Measurements from ENCODE around the gene ASTN2.

Gene ASTN2

DNA sequence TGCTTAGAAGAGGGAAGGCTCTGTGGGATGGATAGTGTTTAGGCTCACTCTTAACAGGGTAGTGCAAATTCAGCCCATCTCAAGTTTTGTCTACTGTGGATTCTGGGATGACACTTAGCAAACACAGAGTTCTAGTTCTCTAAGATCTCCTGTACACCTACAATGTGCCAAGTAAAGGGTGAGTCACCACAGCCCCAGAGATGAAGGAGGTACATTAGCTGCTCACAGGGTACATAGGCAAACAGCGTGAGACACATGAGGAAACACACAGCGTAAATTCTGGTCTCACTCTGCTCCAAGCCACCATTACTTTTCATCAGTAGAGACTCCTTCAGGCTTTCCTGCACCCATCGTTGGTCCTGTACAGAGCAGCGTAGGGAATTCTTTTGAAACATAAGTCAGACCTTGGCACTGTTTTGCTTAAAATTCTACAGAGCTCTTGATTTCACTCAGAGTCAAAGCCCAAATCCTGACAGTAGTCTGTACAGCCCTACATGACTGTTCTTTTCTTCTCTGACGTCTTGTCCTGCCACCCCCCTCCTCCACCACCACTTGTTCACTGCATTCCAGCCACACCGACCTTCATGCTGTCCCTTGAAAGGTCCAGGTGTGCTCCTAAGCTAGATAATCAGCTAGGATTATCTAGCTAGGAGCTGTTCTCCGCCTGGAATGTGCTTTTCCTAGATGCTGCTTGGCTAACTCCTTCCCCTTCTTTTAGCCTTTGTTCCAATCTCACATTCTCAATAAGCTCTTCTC lies 8.7 kb downstream of the ASTN2 start:
- Mint-ChIP-seq H3K4me1 (ENCODE audit: low read depth) (no peaks in the 10 kb centered on the region), H3K27ac (no peak overlapping the region), H3K4me3 (no peak overlapping the region), H3K9me3 (no peaks in the 10 kb centered on the region), H3K36me3 (ENCODE audit: low read depth) (no peaks in the 10 kb centered on the region), H3K27me3 (ENCODE audit: low read depth) (peaks cover 5% of the 10 kb centered on the region)

DNA sequence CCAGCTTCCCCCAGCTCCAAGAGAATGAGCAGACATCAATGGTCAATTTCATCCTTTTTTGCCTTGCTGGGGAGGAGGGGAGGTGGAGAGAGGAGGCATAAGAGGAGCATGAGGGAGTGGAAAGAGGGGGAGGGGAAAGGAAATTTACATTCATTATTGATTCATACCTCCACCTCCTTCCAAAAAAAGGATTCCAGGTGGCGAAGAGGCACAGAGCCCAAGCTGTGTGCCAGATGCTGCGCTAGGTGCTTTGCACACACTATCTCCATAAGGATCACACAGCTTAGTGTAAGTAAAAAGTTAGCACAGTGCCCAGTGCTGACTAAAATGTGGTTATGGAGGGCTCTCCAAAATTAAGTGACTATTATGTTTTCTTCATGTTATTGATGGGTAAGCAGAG lies 11.0 kb downstream of the ASTN2 start:
- no peaks in the 10 kb centered on the region for H3K36me3 Mint-ChIP-seq (ENCODE audit: low read depth)
- H3K9me3 Mint-ChIP-seq: no peaks in the 10 kb centered on the region
- no peaks in the 10 kb centered on the region for H3K4me1 Mint-ChIP-seq (ENCODE audit: low read depth)

DNA sequence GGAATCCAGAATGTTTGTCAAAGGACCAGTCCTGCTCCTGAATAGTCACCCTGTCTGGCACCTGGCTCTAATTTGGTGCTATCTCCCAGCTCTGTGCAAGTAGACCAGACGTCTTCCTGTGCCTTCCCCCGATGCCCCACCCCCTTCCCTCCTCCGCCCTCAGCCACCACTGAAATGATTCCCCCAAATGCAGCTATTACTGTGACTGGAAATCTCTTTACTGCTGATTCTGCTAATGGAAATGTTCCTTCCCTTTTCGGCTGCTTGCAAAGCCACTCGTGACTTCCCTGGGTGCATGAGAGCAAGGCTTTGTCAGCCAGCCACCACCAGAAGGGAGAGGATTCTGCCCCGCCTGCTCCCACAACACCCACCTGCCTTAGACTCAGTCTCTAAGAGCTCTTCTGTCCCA lies 11.4 kb downstream of the ASTN2 start:
- Mint-ChIP-seq H3K4me1 (ENCODE audit: low read depth) (no peaks in the 10 kb centered on the region), H3K27me3 (ENCODE audit: low read depth) (no peaks in the 10 kb centered on the region), H3K9me3 (no peaks in the 10 kb centered on the region), H3K27ac (no peak overlapping the region), H3K4me3 (no peak overlapping the region), H3K36me3 (ENCODE audit: low read depth) (no peaks in the 10 kb centered on the region)

More for the DNA sequence above, 11.0 kb downstream of the ASTN2 start:
- H3K4me3 Mint-ChIP-seq: no peak overlapping the region
- no peak overlapping the region for H3K27ac Mint-ChIP-seq
- H3K27me3 Mint-ChIP-seq (ENCODE audit: low read depth): no peaks in the 10 kb centered on the region

DNA sequence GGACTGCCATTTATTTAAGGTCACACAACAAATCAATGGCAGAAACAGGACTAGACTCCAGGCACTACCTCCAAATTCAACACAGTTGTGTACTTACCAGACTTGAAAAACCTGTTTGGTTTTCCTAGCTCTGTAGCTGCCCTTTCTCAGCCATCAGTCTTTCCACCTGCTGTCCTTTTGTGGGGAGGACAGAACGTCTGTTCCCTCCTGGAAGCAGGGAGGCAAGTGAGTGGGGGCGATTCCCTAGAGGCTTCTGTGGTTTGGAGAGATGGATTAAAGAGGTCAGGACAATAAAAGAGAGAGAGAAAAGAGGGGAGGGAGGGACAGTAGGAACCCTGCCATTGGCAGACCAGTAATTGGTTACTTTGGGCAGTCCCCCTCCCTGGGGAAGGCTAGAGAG lies 14.7 kb downstream of the ASTN2 start:
- no peak overlapping the region for H3K4me3 Mint-ChIP-seq
- no peaks in the 10 kb centered on the region for H3K4me1 Mint-ChIP-seq (ENCODE audit: low read depth)
- no peaks in the 10 kb centered on the region for H3K9me3 Mint-ChIP-seq
- no peak overlapping the region for H3K27ac Mint-ChIP-seq
- H3K36me3 Mint-ChIP-seq (ENCODE audit: low read depth): no peaks in the 10 kb centered on the region
- H3K27me3 Mint-ChIP-seq (ENCODE audit: low read depth): no peaks in the 10 kb centered on the region

DNA sequence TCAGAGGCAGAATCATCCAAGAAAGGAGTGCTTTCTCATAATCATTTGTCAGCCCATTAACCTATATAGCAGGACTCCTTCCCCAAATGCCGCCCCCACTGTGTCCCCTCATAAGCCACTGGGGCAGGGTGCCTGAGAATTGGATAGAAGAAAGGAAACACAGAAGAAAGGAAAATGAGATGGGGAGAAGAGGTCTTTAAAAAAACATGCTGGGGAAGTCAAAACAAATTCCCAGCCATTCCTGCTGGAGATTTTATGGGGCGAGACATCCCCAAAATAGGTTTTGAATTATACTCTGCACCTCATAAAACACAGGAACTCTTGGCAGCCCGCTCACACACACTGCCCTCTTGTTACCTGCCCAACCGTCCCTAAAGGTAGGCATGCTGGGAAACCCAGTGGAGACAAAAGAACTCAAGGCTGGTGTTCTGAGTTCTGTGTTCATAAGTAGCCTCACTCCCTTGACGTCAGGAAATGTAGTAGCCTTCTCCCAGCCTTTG lies 19.7 kb downstream of the ASTN2 start:
- Mint-ChIP-seq H3K27ac (no peak overlapping the region), H3K27me3 (ENCODE audit: low read depth) (no peaks in the 10 kb centered on the region), H3K36me3 (ENCODE audit: low read depth) (no peaks in the 10 kb centered on the region), H3K4me1 (ENCODE audit: low read depth) (no peaks in the 10 kb centered on the region), H3K4me3 (no peak overlapping the region), H3K9me3 (no peaks in the 10 kb centered on the region)

DNA sequence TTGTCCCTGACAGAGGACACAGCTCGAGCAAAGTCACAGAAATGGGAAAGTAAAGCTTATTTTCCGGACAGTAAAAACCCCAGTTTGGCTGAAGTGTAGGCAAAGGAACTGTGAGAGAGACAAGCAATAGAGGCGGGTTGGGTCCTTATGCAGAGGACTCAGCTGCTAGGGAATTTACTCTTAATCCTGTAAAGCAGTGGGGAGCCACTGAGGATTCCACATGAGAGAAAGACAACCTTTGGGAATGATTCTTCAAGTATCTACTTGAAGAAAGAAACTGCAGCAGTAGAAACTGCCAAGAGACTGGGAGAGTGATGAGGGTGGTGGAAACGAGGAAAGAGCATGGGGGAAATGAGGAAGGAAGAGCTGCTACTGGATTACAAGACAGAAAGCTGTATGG lies 20.2 kb downstream of the ASTN2 start:
- Mint-ChIP-seq H3K4me3 (no peak overlapping the region), H3K36me3 (ENCODE audit: low read depth) (no peaks in the 10 kb centered on the region), H3K27ac (no peak overlapping the region), H3K9me3 (no peaks in the 10 kb centered on the region), H3K4me1 (ENCODE audit: low read depth) (no peaks in the 10 kb centered on the region), H3K27me3 (ENCODE audit: low read depth) (no peaks in the 10 kb centered on the region)

DNA sequence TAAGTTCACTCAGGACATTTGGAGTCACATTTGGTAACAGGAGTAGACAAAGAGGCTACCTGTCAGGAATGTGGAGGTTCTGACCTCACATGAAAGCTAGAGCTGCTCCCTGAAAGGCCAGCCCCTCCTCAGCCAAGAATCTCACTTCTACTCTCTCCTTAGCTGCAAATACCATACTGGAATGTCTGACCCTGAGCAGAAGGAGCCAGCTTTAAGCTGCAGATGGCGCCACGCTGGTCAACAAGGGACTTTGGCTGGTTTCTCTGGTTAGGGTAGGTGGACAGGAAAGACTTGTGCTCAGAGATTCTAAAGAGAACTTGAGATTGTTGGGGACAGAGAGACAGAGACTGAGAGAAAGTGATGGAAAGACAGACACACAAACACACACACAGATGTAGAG lies 21.9 kb downstream of the ASTN2 start:
- H3K4me3 Mint-ChIP-seq: no peak overlapping the region
- no peaks in the 10 kb centered on the region for H3K27me3 Mint-ChIP-seq (ENCODE audit: low read depth)
- H3K36me3 Mint-ChIP-seq (ENCODE audit: low read depth): no peaks in the 10 kb centered on the region
- no peaks in the 10 kb centered on the region for H3K9me3 Mint-ChIP-seq
- H3K27ac Mint-ChIP-seq: no peak overlapping the region
- no peaks in the 10 kb centered on the region for H3K4me1 Mint-ChIP-seq (ENCODE audit: low read depth)

DNA sequence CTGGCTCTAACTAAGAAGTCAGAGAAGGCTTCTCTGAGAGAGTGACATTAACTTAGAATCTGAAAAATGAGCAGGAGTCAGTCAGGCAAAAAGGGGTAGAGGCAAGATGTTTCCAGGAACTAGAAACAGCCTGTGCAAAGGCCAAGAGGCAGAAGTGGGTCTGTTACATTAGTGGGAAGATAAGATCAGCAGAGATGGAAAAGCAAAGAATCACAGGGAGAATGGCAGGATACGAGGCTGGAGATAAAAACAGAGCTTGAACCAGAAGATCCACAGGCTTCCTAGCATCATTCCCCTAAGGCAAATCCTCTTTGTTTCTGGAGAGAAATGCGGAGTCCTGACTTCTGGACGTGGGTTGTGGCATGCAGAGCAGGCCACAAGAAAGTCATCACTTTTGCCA lies 27.4 kb downstream of the ASTN2 start:
- H3K4me1 Mint-ChIP-seq (ENCODE audit: low read depth): no peaks in the 10 kb centered on the region
- no peaks in the 10 kb centered on the region for H3K9me3 Mint-ChIP-seq
- H3K4me3 Mint-ChIP-seq: no peak overlapping the region
- no peaks in the 10 kb centered on the region for H3K36me3 Mint-ChIP-seq (ENCODE audit: low read depth)
- H3K27me3 Mint-ChIP-seq (ENCODE audit: low read depth): no peaks in the 10 kb centered on the region
- no peak overlapping the region for H3K27ac Mint-ChIP-seq

DNA sequence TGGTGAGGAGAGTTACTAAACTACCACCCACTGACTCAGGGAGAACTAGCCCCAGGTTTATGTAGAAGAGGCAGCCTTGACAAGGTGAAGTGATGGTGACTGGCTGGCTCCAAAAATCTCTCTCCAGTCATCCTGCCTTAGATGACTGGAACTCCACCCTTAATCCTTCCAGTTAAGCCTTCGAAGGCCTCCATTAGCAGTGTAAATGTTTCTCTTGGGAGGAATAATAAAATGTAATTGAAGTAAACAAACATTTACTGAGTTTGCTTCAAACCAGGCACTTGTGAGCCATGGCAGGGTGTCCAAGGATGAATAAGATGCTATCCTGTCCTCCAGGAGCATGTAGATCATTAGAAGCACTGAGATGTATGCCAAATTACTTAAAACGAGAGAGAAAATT lies 35.5 kb downstream of the ASTN2 start:
- H3K27me3 Mint-ChIP-seq (ENCODE audit: low read depth): no peaks in the 10 kb centered on the region

DNA sequence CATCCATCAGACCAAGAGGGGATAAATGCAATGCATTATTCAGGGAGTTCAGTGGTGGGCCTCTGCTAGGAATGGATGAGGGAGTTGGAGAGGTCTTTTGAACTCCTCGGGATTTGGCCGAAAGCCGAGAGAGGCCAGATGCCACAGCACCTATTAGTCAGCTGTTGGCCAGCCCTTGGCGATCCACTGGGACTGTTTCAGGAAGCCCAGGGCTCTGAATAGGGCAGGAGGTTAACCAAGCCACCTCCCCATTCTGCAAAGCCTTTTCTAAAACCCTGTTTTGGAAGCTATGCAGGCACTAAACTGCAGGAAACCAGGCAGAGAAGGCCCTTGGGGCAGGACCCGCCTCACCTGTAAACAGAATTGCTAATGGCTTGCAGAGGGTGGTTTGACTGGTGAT lies 37.8 kb downstream of the ASTN2 start:
- Mint-ChIP-seq H3K9me3 (peaks cover 14% of the 10 kb centered on the region), H3K36me3 (ENCODE audit: low read depth) (no peaks in the 10 kb centered on the region), H3K27ac (no peak overlapping the region), H3K4me1 (ENCODE audit: low read depth) (no peaks in the 10 kb centered on the region), H3K27me3 (ENCODE audit: low read depth) (no peaks in the 10 kb centered on the region), H3K4me3 (no peak overlapping the region)

More for the DNA sequence above, 35.5 kb downstream of the ASTN2 start:
- Mint-ChIP-seq H3K27ac (no peak overlapping the region), H3K4me1 (ENCODE audit: low read depth) (no peaks in the 10 kb centered on the region), H3K36me3 (ENCODE audit: low read depth) (no peaks in the 10 kb centered on the region), H3K9me3 (peaks cover 8% of the 10 kb centered on the region), H3K4me3 (no peak overlapping the region)

DNA sequence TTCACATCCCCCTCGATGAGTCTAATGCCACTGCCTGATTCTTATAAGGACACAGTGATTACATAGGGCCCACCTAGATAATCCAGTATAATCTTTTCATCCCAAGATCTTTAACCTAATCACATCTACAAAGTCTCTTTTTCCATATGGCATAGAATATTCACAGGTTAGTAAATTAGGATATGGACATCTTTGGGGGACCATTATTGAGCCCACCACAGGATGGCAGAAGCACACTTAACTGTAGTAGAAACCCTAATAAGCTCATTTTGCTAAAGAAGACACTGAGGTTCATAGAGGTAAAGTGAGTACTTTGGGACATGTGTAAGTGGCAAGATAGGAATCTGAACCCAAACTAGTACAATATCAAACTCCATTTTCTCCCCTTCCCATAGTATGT lies 38.9 kb downstream of the ASTN2 start:
- Mint-ChIP-seq H3K4me1 (ENCODE audit: low read depth) (no peaks in the 10 kb centered on the region), H3K9me3 (peaks cover 14% of the 10 kb centered on the region), H3K27me3 (ENCODE audit: low read depth) (no peaks in the 10 kb centered on the region), H3K27ac (no peak overlapping the region), H3K36me3 (ENCODE audit: low read depth) (no peaks in the 10 kb centered on the region), H3K4me3 (no peak overlapping the region)

DNA sequence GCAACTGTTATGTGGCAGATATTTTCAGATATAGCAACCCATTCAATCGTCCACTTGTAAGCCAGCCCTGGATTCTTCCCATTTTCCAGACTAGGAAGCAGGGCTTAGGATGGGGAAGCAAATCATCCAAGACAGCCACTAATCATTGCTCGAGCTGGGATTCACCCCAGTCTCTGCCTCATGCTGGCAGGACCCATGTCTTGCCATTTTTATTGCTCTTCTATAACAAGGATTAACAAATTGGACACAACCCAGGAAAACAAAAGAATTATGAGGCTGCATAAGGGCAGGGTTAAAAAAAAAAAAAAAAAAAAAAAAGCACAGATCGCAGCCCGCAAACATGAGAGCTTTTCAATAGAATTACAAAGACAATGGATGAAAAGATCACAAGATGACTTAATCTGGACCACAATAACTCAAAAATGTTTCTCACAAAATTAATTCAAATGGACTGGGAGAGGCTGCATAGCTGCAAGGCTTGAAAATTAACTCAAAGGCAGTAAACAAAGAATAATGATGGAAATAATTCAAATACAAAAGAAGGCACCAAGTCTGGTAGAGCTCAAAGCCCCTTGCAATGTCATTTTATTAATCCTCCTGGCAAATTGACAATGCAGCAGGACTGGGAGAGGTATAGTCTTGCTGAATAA lies 40.7 kb downstream of the ASTN2 start:
- no peaks in the 10 kb centered on the region for H3K27me3 Mint-ChIP-seq (ENCODE audit: low read depth)
- no peaks in the 10 kb centered on the region for H3K36me3 Mint-ChIP-seq (ENCODE audit: low read depth)
- peaks cover 14% of the 10 kb centered on the region for H3K9me3 Mint-ChIP-seq
- H3K4me3 Mint-ChIP-seq: no peak overlapping the region
- no peaks in the 10 kb centered on the region for H3K4me1 Mint-ChIP-seq (ENCODE audit: low read depth)
- H3K27ac Mint-ChIP-seq: no peak overlapping the region

DNA sequence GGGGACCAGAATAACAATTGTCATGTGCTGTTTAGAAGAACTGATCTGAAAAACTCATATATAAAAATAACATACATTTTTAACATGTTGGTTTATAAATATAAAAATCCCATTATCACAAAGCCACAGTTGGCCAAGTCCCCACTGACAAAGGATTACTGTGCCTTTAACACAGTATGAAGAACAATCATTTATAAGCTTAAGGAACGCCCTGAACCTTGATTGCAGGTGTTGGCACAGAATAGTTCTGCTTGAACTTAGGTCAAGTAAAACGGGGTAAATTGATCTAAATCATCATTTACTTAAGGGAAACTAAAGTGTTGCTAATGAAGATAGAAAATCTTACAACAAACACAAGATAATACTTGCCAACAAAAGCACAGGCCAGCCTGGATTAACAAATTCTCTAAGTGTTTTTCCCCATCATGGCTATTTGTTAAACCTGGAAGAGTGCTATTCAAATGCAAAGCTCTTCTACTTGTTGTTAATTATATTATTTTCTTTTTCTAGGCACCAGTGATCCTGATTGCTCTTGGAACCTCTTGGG lies 46.1 kb downstream of the ASTN2 start:
- no peak overlapping the region for H3K27ac Mint-ChIP-seq
- no peaks in the 10 kb centered on the region for H3K27me3 Mint-ChIP-seq (ENCODE audit: low read depth)
- no peak overlapping the region for H3K4me3 Mint-ChIP-seq
- peaks cover 4% of the 10 kb centered on the region for H3K9me3 Mint-ChIP-seq
- H3K36me3 Mint-ChIP-seq (ENCODE audit: low read depth): no peaks in the 10 kb centered on the region
- H3K4me1 Mint-ChIP-seq (ENCODE audit: low read depth): no peaks in the 10 kb centered on the region

DNA sequence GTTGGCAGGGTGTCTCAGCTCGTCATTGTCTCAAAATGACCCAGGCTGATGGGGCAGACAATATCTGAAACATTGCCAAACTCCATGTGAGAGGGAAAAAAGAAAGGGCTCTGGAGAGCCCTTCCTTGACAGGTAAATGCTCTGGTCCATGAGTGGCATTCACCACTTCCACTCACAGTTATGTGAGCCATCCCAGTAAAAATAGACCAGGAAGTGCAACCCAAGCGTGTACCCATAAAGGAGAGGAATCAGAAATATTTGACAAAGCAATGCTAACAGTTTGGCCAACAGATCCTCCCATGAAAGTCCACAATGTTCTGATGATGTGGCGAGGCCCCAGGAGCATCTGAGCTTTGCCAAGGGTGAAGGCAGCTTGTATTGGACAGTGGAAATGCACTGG lies 49.4 kb downstream of the ASTN2 start:
- H3K4me1 Mint-ChIP-seq (ENCODE audit: low read depth): no peaks in the 10 kb centered on the region
- no peak overlapping the region for H3K27ac Mint-ChIP-seq
- no peaks in the 10 kb centered on the region for H3K9me3 Mint-ChIP-seq
- no peaks in the 10 kb centered on the region for H3K36me3 Mint-ChIP-seq (ENCODE audit: low read depth)
- H3K27me3 Mint-ChIP-seq (ENCODE audit: low read depth): no peaks in the 10 kb centered on the region
- no peak overlapping the region for H3K4me3 Mint-ChIP-seq

DNA sequence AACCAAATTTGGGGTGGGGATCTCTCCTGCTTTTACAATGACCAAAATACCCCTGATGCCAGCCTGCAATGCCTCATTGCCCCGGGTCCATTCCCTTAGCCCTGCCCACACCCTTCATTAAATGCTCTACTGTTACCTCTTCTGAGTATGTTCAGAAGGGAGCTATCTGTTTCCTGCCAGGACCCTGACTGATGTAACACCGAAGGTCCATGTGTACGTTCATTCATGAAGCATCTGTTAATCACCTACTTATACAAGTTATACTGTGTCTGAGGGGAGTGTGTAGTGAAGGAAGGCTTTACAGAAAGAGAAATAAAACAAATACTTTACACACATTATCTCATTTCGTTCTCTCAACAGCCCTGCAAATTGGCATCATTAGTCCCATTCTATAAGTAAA lies 51.9 kb downstream of the ASTN2 start:
- no peaks in the 10 kb centered on the region for H3K36me3 Mint-ChIP-seq (ENCODE audit: low read depth)
- H3K4me3 Mint-ChIP-seq: no peak overlapping the region
- H3K4me1 Mint-ChIP-seq (ENCODE audit: low read depth): no peaks in the 10 kb centered on the region
- no peak overlapping the region for H3K27ac Mint-ChIP-seq
- H3K9me3 Mint-ChIP-seq: no peaks in the 10 kb centered on the region
- H3K27me3 Mint-ChIP-seq (ENCODE audit: low read depth): no peaks in the 10 kb centered on the region

Measured in T-helper 1 cell treated with Interleukin-12 subunit alpha and Interleukin-12 subunit beta and Interleukin-4 antibody, amounts not matched to agents 30 μg/mL and 1 μg/mL, for 36 hours (primary cell).